ENCODE measurements around the gene NPIPB8.
"Not testable (repeated sequence)": the region's sequence is repeated elsewhere in the genome, so short reads cannot be mapped to it uniquely, and the experiment has no call there.

- not testable (repeated sequence) for TF ChIP-seq CTCF (conservative IDR thresholded peaks at IDR 0.05; ENCODE audit: low read depth in 2 of 2); EZH2 (IDR thresholded peaks at IDR 0.05; ENCODE audit: low read depth, unreplicated experiment); ZNF114 (CRISPR knock-in tag; IDR thresholded peaks at IDR 0.05); POLR2AphosphoS5 (IDR thresholded peaks at IDR 0.05; ENCODE audit: low read depth); ETS1 (IDR thresholded peaks at IDR 0.05); EZH2phosphoT487 (IDR thresholded peaks at IDR 0.05; ENCODE audit: unreplicated experiment); REST (IDR thresholded peaks at IDR 0.05; ENCODE audit: unreplicated experiment); STAT1 (IDR thresholded peaks at IDR 0.05; ENCODE audit: unreplicated experiment)
These were observed 35.8 kb upstream of the NPIPB8 start for GRCh38 chr16:28602062-28602461.
